ENCODE results near the gene CYP4F11.
"Not testable (repeated sequence)": the region's sequence is repeated elsewhere in the genome, so short reads cannot be mapped to it uniquely, and the experiment has no call there.

CYP4F11 gene

DNA sequence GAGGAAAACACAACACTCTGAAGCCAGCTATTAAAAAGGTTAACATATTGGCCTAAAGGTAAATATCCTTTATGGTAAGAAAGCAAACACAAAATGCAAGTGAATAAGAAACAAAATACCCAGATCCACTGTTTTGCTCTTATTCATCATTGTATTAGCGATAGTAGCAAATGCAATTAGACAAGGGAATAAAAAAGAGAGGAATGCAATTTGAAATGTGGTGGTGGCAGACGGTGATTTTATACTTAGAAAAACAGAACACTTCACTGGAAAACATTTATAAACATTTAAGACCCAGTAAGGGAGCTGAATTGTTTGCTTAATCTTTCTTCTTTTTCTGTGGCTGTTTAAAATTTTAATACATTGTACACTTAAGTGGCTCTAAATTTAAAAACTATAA, 19.2 kb downstream of the CYP4F11 start:
- Histone ChIP-seq H3K27me3 (ENCODE audit: insufficient read depth, low read length, poor library complexity) (peaks cover 2% of the 10 kb centered on the region), H2BK15ac (replicated peaks; ENCODE audit: low read depth) (no peak overlapping the region), H3K18ac (ENCODE audit: low read length) (no peak overlapping the region), H3K4me1 (ENCODE audit: control insufficient read depth, low read depth, low read length) (no peaks in the 10 kb centered on the region), H3K79me2 (ENCODE audit: control insufficient read depth, insufficient read depth, low read length) (no peaks in the 10 kb centered on the region), H4K8ac (ENCODE audit: low read depth, low read length) (no peak overlapping the region), H3K9ac (ENCODE audit: low read length) (no peak overlapping the region), H3K4ac (ENCODE audit: low read depth, low read length) (no peak overlapping the region), H3K4me2 (ENCODE audit: low read length) (no peak overlapping the region), H3K4me3 (ENCODE audit: low read length) (no peak overlapping the region), H3K56ac (ENCODE audit: low read length) (no peak overlapping the region), H3K27ac (ENCODE audit: low read depth, low read length) (no peak overlapping the region), H3K36me3 (ENCODE audit: control insufficient read depth, insufficient read depth, low read length) (no peaks in the 10 kb centered on the region), H4K5ac (ENCODE audit: low read length) (no peak overlapping the region), H2BK5ac (ENCODE audit: low read length) (no peak overlapping the region), H2BK120ac (ENCODE audit: low read depth, low read length) (no peak overlapping the region), H3K79me1 (ENCODE audit: low read length) (no peaks in the 10 kb centered on the region), H3K23ac (ENCODE audit: low read length) (no peak overlapping the region), H2AK5ac (ENCODE audit: low read length) (no peak overlapping the region)
- DNase-seq: no peak
- no CpG with 5 or more reads among the region's 2 CpGs for WGBS (ENCODE audit: extremely low coverage, insufficient coverage, low lambda C conversion rate)

DNA sequence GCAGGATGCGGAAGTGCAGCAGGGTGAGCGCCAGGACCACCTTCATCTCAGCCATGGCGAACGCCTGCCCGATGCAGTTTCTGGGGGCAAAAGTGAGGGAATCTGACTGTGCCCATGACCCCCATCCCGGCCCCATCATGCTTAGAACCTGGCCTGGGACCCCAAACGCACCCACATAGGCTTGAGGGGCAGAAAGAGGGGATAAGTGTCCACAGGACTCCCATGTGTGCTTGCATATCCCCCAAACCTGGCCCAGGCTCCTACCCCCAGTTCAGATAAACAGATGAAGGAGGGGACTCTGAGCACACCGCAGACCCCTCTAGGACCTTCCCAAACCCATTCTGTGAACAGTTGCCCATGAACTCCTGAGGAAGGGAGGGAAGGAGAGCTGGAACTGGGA, 20.5 kb downstream of the CYP4F11 start:
- no peaks in the 10 kb centered on the region for H3K79me2 ChIP-seq (ENCODE audit: control insufficient read depth, insufficient read depth, low read length)
- H4K8ac ChIP-seq (ENCODE audit: low read depth, low read length): no peak overlapping the region
- H3K79me1 ChIP-seq (ENCODE audit: low read length): no peaks in the 10 kb centered on the region
- no peak overlapping the region for H2BK5ac ChIP-seq (ENCODE audit: low read length)
- no peak for DNase-seq
- H3K56ac ChIP-seq (ENCODE audit: low read length): no peak overlapping the region
- H3K4me2 ChIP-seq (ENCODE audit: low read length): no peak overlapping the region
- no peaks in the 10 kb centered on the region for H3K4me1 ChIP-seq (ENCODE audit: control insufficient read depth, low read depth, low read length)
- no peak overlapping the region for H3K27ac ChIP-seq (ENCODE audit: low read depth, low read length)
- H4K5ac ChIP-seq (ENCODE audit: low read length): no peak overlapping the region
- no CpG with 5 or more reads among the region's 8 CpGs for WGBS (ENCODE audit: extremely low coverage, insufficient coverage, low lambda C conversion rate)
- H3K9ac ChIP-seq (ENCODE audit: low read length): no peak overlapping the region
- H3K4me3 ChIP-seq (ENCODE audit: low read length): no peak overlapping the region
- no peak overlapping the region for H3K18ac ChIP-seq (ENCODE audit: low read length)
- no peak overlapping the region for H2BK120ac ChIP-seq (ENCODE audit: low read depth, low read length)
- H2AK5ac ChIP-seq (ENCODE audit: low read length): no peak overlapping the region
- peaks cover 2% of the 10 kb centered on the region for H3K27me3 ChIP-seq (ENCODE audit: insufficient read depth, low read length, poor library complexity)
- H3K23ac ChIP-seq (ENCODE audit: low read length): no peak overlapping the region
- no peak overlapping the region for H3K4ac ChIP-seq (ENCODE audit: low read depth, low read length)
- H2BK15ac ChIP-seq (replicated peaks; ENCODE audit: low read depth): no peak overlapping the region
- no peaks in the 10 kb centered on the region for H3K36me3 ChIP-seq (ENCODE audit: control insufficient read depth, insufficient read depth, low read length)

- Histone ChIP-seq H4K5ac (ENCODE audit: low read length) (no peak overlapping the region), H3K18ac (ENCODE audit: low read length) (no peak overlapping the region), H2BK5ac (ENCODE audit: low read length) (no peak overlapping the region), H3K79me2 (ENCODE audit: control insufficient read depth, insufficient read depth, low read length) (no peaks in the 10 kb centered on the region), H2BK120ac (ENCODE audit: low read depth, low read length) (no peak overlapping the region), H3K23ac (ENCODE audit: low read length) (no peak overlapping the region), H3K4me1 (ENCODE audit: control insufficient read depth, low read depth, low read length) (no peaks in the 10 kb centered on the region), H3K4me3 (ENCODE audit: low read length) (no peak overlapping the region), H2BK15ac (replicated peaks; ENCODE audit: low read depth) (no peak overlapping the region), H3K79me1 (ENCODE audit: low read length) (no peaks in the 10 kb centered on the region), H3K56ac (ENCODE audit: low read length) (no peak overlapping the region), H3K36me3 (ENCODE audit: control insufficient read depth, insufficient read depth, low read length) (no peaks in the 10 kb centered on the region), H4K8ac (ENCODE audit: low read depth, low read length) (no peak overlapping the region), H3K27ac (ENCODE audit: low read depth, low read length) (no peak overlapping the region), H3K4me2 (ENCODE audit: low read length) (no peak overlapping the region), H3K4ac (ENCODE audit: low read depth, low read length) (no peak overlapping the region), H3K27me3 (ENCODE audit: insufficient read depth, low read length, poor library complexity) (peaks cover 2% of the 10 kb centered on the region), H3K9ac (ENCODE audit: low read length) (no peak overlapping the region), H2AK5ac (ENCODE audit: low read length) (no peak overlapping the region)
- no peak for DNase-seq
- no CpG with 5 or more reads among the region's 6 CpGs for WGBS (ENCODE audit: extremely low coverage, insufficient coverage, low lambda C conversion rate)
Observed at GRCh38 chr19:15913384-15913783, 20.9 kb downstream of the CYP4F11 start.

GRCh38 chr19:15911599-15912235, 22.6 kb downstream of the CYP4F11 start:
- Histone ChIP-seq H3K4ac (ENCODE audit: low read depth, low read length) (no peak overlapping the region), H3K27me3 (ENCODE audit: insufficient read depth, low read length, poor library complexity) (peaks cover 2% of the 10 kb centered on the region), H2BK15ac (replicated peaks; ENCODE audit: low read depth) (no peak overlapping the region), H3K23ac (ENCODE audit: low read length) (no peak overlapping the region), H3K9ac (ENCODE audit: low read length) (no peak overlapping the region), H3K79me1 (ENCODE audit: low read length) (no peaks in the 10 kb centered on the region), H2BK5ac (ENCODE audit: low read length) (no peak overlapping the region), H3K4me3 (ENCODE audit: low read length) (no peak overlapping the region), H3K18ac (ENCODE audit: low read length) (no peak overlapping the region), H2AK5ac (ENCODE audit: low read length) (no peak overlapping the region), H3K36me3 (ENCODE audit: control insufficient read depth, insufficient read depth, low read length) (no peaks in the 10 kb centered on the region), H3K4me2 (ENCODE audit: low read length) (no peak overlapping the region), H3K79me2 (ENCODE audit: control insufficient read depth, insufficient read depth, low read length) (no peaks in the 10 kb centered on the region), H4K8ac (ENCODE audit: low read depth, low read length) (no peak overlapping the region), H3K27ac (ENCODE audit: low read depth, low read length) (no peak overlapping the region), H3K56ac (ENCODE audit: low read length) (no peak overlapping the region), H3K4me1 (ENCODE audit: control insufficient read depth, low read depth, low read length) (no peaks in the 10 kb centered on the region), H2BK120ac (ENCODE audit: low read depth, low read length) (no peak overlapping the region), H4K5ac (ENCODE audit: low read length) (no peak overlapping the region)
- DNase-seq: no peak
- no CpG with 5 or more reads among the region's 44 CpGs for WGBS (ENCODE audit: extremely low coverage, insufficient coverage, low lambda C conversion rate)

- no peak overlapping the region for H3K9ac ChIP-seq (ENCODE audit: low read length)
- DNase-seq: no peak
- H3K4me2 ChIP-seq (ENCODE audit: low read length): no peak overlapping the region
- H2AK5ac ChIP-seq (ENCODE audit: low read length): no peak overlapping the region
- H3K56ac ChIP-seq (ENCODE audit: low read length): no peak overlapping the region
- H3K79me1 ChIP-seq (ENCODE audit: low read length): no peaks in the 10 kb centered on the region
- H2BK5ac ChIP-seq (ENCODE audit: low read length): no peak overlapping the region
- no peaks in the 10 kb centered on the region for H3K36me3 ChIP-seq (ENCODE audit: control insufficient read depth, insufficient read depth, low read length)
- H2BK15ac ChIP-seq (replicated peaks; ENCODE audit: low read depth): no peak overlapping the region
- H3K18ac ChIP-seq (ENCODE audit: low read length): no peak overlapping the region
- H3K27ac ChIP-seq (ENCODE audit: low read depth, low read length): no peak overlapping the region
- no peak overlapping the region for H3K4me3 ChIP-seq (ENCODE audit: low read length)
- H3K4ac ChIP-seq (ENCODE audit: low read depth, low read length): no peak overlapping the region
- H4K8ac ChIP-seq (ENCODE audit: low read depth, low read length): no peak overlapping the region
- H3K79me2 ChIP-seq (ENCODE audit: control insufficient read depth, insufficient read depth, low read length): no peaks in the 10 kb centered on the region
- no peak overlapping the region for H3K23ac ChIP-seq (ENCODE audit: low read length)
- H2BK120ac ChIP-seq (ENCODE audit: low read depth, low read length): no peak overlapping the region
- H3K4me1 ChIP-seq (ENCODE audit: control insufficient read depth, low read depth, low read length): no peaks in the 10 kb centered on the region
- H4K5ac ChIP-seq (ENCODE audit: low read length): no peak overlapping the region
- H3K27me3 ChIP-seq (ENCODE audit: insufficient read depth, low read length, poor library complexity): no peaks in the 10 kb centered on the region
Observed at GRCh38 chr19:15905026-15905425, 29.3 kb downstream of the CYP4F11 start.

DNA sequence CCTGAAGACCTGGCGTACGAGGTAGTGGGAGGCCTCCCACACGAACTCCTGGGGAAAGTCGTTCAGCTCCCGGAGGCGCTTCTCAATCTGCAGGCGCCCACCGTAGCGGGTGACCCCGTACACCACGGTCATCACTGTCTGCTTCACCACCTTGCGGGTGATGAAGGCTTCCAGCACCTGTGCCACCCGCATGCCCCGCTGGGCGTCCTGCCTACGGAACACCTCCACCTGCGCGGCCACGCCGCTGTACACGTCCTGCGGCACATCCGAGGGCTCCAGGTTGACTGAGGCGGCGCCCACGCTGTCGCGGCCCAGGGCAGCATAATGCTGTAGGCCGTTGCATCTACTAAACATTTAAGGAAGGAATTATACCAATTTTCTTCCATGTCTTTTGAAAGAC, 31.4 kb downstream of the CYP4F11 start:
- H3K79me2 ChIP-seq (ENCODE audit: control insufficient read depth, insufficient read depth, low read length); H3K4me1 ChIP-seq (ENCODE audit: control insufficient read depth, low read depth, low read length); H3K79me1 ChIP-seq (ENCODE audit: low read length); H3K4ac ChIP-seq (ENCODE audit: low read depth, low read length); H3K4me3 ChIP-seq (ENCODE audit: low read length); H3K4me2 ChIP-seq (ENCODE audit: low read length); H2BK5ac ChIP-seq (ENCODE audit: low read length); H2BK120ac ChIP-seq (ENCODE audit: low read depth, low read length); H2BK15ac ChIP-seq (replicated peaks; ENCODE audit: low read depth); H3K56ac ChIP-seq (ENCODE audit: low read length); H4K5ac ChIP-seq (ENCODE audit: low read length); H3K18ac ChIP-seq (ENCODE audit: low read length); H3K27me3 ChIP-seq (ENCODE audit: insufficient read depth, low read length, poor library complexity); H3K27ac ChIP-seq (ENCODE audit: low read depth, low read length); H4K8ac ChIP-seq (ENCODE audit: low read depth, low read length); H3K23ac ChIP-seq (ENCODE audit: low read length); DNase-seq; H3K36me3 ChIP-seq (ENCODE audit: control insufficient read depth, insufficient read depth, low read length); H2AK5ac ChIP-seq (ENCODE audit: low read length); H3K9ac ChIP-seq (ENCODE audit: low read length): not testable (repeated sequence)
- WGBS (ENCODE audit: extremely low coverage, insufficient coverage, low lambda C conversion rate): no CpG with 5 or more reads among the region's 29 CpGs
